NCI-H2081 treated with DMSO at 0.1 percent for 48 hours (cell line): ENCODE data around the gene SEC16B.
"Not testable (repeated sequence)": the region's sequence is repeated elsewhere in the genome, so short reads cannot be mapped to it uniquely, and the experiment has no call there.

ENCODE experiments used
- DNase-seq: peaks from one replicate; lab custom pipeline; 2025; lab: John Stamatoyannopoulos, UW

The SEC16B gene, protein sequence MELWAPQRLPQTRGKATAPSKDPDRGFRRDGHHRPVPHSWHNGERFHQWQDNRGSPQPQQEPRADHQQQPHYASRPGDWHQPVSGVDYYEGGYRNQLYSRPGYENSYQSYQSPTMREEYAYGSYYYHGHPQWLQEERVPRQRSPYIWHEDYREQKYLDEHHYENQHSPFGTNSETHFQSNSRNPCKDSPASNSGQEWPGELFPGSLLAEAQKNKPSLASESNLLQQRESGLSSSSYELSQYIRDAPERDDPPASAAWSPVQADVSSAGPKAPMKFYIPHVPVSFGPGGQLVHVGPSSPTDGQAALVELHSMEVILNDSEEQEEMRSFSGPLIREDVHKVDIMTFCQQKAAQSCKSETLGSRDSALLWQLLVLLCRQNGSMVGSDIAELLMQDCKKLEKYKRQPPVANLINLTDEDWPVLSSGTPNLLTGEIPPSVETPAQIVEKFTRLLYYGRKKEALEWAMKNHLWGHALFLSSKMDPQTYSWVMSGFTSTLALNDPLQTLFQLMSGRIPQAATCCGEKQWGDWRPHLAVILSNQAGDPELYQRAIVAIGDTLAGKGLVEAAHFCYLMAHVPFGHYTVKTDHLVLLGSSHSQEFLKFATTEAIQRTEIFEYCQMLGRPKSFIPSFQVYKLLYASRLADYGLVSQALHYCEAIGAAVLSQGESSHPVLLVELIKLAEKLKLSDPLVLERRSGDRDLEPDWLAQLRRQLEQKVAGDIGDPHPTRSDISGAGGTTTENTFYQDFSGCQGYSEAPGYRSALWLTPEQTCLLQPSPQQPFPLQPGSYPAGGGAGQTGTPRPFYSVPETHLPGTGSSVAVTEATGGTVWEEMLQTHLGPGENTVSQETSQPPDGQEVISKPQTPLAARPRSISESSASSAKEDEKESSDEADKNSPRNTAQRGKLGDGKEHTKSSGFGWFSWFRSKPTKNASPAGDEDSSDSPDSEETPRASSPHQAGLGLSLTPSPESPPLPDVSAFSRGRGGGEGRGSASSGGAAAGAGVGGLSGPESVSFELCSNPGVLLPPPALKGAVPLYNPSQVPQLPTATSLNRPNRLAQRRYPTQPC

DNA sequence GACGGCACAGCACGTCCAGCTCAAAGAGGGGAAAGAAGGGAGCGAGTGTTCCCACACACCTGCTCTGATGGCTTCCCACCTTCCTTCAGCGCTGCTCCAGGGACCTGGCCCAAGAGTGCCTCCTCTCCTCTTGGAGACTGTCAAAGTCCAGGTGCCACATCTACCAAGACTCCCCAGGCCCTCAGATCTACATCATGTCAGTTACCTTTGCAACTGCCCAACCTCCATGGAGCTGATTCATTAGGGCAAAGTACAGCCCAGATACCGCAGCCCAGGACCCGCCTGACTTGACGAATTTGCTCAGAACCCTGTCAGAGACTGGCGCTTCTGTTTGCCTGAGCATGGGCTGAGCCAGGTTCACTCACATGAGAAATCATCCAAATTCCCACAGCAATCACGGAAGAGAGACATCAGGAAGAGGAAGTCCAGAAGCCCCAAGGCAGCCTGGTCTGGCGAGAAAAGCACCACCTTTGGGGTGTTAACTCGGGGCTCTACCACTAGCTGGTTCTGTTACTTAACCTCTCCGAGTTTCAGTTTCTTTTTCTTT is at the start of gene SEC16B:
Gene SEC16B (minus strand): TSS at position 234 of the 547 bp plus-strand sequence. CDS start 2,077 bp downstream, outside the sequence.
- no peak for DNase-seq

DNA sequence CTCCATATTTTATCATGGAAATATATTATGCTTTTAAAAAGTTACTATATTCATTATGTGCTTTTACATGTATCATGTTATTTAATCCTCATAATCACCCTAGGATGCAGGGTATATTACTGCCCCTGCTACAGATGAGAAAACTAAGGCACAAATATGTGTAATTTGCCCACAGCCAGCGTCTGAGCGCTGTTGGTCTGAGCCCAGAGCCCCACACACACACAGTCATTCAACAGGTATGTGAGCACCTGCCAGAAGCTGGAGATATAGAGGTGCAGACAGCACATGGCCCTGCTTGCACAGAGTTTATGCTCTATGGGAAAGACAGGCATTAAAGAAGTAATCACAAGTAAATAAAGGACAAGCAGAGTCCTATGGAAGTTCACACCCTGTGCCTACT is 49.8 kb upstream of the SEC16B start:
- no peak for DNase-seq

DNA sequence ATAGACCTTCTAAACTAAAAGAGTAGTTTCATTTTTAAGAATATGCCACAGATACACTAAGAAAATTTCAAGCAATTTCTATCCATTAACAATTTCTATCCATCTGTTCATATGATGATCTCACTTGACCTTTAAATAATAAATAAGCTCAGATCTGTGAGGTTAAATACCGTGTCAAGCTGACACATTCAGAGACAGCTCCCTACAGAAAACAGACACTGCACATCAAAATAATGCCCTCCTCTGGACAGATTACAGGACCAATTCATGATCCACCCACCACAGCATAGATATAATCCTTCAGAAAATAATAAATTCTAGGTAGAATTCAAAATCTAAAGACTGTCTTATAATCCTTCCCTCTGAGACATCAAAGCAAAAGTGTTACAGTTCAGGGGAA is 49.4 kb upstream of the SEC16B start:
- no peak for DNase-seq

DNA sequence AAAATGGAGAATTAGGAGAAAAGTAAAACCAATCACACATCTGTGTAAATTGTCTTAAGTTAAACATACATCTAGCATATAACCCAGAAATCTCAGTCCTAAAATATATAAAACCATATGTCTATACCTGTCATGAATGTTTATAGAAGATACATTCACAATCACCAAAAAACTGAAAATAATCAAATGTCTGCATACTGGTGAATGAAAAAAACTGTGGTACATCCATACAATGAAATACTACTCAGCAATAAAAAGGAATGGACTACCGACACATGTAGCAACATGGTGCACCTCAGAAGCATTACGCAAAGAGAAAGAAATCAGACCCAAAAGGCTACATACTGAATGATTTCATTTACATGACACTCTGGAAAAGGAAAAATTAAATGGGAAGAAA is 47.7 kb upstream of the SEC16B start:
- DNase-seq = no peak

DNA sequence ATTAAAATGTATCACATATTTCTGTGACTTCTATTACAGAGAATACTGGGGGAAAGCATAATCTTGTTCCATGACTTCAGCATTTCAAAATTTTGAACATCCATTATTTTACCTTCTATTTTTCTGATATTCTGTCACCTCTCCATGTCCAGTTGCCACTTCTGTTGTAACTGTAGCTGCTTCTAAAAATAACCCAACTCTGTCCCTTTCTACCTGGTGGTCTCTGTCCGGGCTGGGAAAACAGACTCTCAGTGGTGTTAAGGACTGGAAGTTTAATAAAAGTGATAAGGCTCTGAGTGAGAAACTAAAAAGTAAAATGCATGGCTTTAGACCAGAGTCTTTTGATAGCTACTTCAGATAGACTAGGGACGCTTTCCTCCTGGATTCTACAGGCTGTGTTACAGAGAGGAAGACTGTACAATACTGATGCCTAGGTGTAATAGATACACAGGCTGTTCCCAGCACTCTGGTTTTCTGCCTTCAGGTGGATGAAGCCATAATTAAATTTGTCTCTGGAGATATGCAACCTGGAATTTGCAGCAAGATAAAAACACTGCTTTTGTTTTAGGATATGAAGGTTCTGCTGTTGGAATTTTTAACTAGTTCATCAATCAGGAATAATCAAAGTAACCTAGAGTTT is 42.1 kb upstream of the SEC16B start:
- DNase-seq = no peak

DNA sequence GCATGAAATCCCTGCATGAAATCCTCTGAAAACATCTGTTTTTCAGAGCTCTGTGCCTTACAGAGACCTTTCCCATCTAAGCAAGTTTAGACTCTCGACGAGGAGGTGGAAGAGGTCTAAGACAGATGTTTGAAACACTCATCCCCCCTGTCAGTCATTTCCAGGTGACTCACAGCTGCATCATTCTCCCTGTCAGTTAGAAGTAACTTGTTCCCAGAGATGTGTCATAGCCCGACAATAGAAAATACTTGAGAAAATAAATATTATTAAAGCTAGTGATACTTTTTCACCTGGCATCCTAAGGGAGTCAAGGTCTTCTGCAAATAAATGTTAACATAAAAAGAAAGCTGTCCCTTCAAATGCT is 41.6 kb upstream of the SEC16B start:
- DNase-seq = no peak

DNA sequence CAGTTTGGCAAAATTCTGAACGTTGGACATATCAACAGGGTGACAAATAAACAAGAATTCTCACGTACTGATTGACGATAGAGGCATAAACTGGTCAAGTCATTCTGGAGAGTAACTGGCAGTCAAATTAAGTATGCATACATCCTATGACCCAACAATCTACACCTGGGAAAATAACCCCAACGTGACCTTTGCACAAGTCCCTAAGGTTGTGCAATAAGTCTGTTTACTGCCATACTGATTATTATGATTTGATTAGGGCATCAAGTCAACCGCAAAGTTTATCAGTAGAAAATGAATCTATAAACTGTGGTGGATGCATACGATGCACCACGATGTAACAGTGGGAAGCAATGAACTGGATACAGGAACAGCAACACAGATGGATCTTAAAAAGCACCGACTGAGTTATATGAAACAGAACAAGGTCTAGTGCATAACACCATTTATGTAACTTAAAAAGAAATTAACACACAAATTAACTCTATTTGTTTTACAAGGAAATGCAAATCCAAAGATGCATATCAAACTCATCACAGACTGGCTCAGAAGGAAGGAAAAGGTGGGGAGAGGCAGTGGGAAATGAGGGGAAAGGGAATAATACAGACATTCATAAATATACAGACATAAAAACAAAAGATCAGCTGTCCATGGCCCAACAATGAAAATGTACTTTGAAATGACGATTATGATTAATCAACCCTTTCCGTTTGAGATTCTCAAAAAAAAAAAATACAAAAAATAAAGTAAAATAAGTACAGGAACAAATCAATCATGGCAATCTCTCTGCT is 41.0 kb upstream of the SEC16B start:
- no peak for DNase-seq

DNA sequence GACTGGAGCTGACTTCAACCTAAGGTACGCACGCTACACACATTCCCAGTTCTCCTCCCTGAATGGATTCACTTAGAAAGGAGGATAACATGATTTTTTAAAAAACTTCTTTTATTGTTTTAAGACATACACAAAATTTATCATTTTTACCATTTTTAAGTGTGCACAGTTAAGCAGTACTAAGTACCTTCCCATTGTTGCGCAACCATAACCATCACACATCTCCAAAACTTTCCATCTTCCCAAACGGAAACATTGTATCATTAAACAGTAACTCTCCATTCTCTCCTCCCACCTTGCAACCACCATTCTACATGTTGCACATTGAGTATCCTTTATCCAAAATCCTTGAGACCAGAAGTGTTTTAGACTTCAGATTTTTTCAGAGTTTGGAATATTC is 36.2 kb upstream of the SEC16B start:
- DNase-seq = no peak

DNA sequence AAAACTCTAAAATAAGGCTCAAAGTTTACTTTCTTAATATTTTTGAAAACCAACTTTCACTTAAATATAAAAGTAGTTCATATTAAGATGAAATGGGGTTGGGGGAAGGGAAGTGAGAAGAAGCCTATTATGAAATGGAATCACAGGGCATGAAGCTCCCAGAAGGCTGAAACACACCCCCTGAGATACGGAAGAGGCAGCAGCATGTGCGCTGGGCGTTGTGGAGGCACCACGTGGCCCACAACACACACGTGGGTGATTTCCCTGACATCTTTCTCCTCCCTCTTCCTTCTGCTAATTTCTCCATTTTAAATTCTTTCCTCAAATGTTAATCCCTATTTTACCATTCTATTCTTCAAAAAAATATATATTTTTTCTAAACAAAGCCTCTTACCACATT is 35.6 kb upstream of the SEC16B start:
- no peak for DNase-seq

DNA sequence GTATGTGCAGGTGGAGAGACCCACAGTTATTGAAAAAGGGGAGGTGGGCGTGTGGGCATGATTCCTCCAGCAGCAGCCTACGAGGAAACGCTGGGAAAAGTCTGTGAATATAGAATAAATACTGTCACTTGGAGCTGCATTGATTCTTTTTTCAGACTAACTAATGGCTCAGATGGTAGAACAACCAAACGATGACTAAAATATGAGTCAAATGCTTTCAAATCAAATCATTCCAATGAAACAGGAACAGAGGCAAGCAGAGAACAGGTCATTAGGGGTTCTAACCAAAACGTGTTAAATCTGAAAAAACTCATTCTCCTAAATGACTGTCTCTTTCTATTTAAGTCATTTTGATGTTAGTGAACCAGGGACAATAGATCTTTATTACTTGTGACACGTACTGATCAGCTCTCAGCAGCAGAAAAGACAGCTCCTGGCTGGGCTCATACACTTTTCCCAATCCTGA is 35.1 kb upstream of the SEC16B start:
- no peak for DNase-seq

DNA sequence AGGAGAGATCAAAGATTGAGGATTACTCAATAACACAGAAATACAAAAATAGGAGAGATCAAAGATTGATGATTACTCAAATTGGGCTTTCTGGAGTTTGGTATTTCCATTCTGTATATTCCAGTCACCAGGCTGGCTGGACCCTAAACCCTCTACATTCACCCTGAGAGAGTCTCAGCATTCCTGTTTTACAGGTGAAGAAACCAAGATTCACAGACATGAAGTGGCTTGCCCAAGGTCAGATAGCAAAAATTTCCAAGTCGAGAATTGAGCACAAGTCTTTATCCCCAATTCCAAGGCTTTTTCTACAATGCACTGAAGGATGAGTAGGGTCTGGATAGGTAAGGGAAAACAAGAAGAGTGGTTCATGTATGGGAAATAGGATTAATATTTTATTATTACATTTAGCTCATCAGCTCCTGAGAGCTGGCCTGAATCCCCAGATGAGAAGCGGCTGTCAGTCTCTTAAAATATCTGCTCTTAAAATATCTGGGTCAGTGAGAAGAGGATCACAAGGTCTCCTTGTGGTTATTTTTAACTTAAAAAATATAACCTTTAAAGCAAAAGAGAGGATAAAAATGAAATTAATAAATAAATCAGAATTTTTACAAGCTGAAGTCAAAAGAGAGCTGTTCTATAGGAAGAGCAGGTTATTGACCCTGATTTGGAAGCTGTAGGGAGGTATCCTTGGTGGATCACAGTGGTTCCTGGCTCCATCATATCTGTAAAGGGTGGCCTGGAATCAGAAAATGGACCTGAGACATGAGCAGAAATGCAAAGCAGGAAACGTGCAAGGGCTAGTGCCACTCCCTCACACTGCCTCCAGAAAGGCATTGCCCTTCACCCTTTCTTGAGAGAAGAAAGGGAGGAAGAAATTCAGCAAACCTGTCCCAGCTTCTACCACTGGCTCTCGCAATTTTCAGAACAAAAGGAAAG is 29.1 kb upstream of the SEC16B start:
- DNase-seq = no peak

DNA sequence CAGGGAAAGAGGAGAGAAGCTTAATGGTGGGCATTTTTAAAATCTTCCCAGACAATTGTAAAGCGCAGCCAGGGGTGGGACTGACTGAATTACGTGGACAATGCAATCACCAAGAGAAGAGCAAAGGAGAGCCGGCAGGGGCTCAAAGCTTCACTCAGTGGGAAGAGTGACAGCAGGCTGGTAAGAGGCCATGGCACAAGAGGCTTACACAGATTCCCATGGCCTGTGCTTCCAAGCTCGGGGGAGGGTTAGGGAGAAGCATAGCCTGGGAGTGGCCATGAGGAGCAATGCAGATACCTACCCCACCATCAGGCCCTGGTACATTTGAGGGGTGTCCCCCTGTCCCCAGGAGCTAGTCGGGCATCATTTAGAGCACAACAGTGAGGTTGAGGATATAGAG is 27.1 kb upstream of the SEC16B start:
- no peak for DNase-seq

DNA sequence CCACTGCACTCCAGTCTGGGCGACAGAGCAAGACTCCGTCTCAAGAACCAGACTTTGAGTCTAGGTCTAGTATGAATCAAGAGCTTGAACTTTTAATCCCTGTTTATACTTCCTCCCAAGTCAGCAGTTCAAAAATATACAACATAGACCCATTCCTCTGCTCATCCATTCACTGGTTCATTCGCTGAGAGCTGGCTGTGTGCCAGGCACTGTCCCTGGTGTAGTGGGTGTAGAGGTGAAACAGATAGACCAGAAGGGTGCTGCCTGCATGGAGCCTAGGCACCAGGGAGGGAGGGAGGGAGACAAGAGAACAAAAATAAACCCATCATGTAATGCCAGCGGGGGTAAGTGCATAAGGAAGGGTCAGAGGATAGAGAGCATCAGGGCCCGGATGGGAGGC is 25.5 kb upstream of the SEC16B start:
- no peak for DNase-seq

DNA sequence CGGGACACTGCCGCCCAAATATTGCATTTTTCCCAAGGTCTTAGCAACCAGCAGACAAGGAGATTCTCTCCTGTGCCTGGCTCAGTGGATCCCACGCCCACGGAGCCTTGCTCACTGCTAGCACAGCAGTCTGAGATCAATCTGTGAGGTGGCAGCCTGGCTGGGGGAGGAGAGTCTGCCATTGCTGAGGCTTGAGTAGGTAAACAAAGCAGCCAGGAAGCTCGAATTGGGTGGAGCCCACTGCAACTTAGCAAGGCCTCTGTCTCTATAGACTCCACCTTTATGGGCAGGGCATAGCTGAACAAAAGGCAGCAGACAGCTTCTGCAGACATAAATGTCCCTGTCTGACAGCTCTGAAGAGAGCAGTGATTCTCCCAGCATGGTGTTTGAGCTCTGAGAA is 16.4 kb upstream of the SEC16B start:
- DNase-seq = not testable (repeated sequence)

DNA sequence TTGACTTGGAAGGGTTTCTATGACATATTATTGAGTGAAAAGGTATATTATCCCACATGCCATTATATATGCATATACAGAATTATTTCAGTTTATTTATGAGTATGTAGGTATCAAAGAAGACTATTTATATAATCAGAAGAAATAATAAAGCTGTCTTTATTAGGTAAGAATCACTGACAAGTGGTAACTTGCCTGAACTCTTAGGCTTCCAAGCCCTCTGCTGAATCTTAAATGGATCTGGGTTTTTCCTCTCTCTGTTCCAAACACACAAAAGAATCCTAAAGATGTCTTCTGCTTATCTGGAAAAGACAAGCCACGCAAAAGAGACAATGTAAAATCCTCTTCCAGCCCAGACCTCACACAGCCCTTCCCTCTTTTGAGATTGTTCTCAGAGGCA is 14.9 kb upstream of the SEC16B start:
- no peak for DNase-seq

DNA sequence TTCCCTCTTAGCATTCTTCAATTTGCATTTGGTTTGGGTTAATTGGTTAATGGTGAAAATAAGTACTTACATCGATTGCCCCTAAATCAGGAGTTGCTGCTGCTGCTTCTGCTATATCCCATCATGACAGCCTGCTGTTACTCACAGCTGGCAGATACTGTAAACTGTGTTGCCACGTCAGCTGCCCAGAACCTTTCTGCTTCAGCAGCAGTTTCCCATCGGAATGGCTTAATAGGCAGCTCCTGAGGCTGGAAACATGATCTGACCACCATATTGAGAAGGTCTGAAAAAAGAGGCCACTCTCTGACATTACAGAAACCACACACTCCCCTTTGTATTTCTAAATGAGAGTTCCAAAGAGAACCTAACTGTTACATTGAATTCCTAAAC is 14.3 kb upstream of the SEC16B start:
- DNase-seq = no peak

DNA sequence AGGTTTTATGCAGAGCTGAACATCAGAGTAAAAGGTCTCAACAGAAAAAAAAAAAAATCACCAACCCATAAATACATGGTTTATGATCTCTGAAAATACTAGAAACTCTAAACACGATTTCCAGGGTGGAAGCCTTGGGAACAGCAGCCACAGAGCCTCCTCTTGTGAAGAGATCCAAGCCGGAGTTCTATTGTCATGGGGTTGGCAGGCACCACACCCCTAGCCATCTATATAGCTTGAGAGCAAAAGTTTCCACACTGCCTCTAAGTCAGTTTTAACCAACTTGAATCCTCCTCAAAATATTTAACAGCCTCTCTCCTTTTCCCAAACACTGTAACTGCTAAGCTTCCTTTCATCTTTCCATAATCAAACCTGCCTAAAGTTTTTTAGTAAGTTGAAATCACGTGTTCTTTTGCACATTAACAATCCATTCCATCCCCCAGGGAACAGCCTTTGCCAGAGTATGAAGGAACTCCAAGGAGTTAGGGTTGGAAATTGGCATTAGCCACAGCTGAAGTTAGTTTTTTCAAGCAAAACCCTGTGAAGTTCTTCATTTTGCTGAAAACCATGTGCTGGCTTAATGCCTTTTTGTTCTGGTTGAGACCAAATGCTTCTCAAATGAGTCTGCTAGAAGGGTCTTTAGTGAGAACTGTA is 13.8 kb upstream of the SEC16B start:
- no peak for DNase-seq

DNA sequence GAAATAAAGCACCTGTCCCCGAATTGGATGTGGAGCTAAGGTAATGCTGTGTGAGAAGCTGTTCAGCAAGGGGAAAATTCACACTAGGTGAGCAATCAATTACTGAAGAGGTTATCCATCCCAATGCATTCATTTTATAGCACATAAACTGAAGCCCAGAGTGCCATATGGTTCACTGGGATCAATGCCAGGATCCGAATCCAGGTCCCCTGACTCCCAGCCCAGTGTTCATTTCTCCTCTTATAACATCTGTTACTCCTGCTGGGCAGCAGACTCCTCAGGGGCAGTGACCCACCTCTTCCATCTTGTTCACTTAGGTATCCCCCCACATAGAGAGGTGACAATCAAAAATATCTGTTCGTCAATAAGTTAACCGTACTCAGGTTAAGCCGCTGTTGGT is 13.2 kb upstream of the SEC16B start:
- DNase-seq = no peak

DNA sequence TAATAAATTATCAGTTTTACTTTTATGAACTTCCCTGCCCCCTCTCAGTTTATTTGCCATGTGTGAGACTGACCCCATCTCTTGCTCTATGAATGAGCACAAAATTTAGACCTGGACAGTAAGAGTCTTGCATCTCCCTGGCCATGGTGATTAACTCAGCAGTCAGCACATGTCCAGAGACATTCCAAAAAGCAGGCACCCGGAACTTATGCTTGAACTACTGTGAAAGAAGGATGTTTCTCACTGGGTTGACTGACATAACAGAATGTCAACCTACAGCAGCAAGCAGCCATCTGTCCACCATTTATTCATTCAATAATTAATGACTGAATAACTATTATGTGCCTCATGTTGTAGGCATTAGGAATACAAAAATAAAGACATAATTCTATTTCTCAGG is 11.3 kb upstream of the SEC16B start:
- no peak for DNase-seq

DNA sequence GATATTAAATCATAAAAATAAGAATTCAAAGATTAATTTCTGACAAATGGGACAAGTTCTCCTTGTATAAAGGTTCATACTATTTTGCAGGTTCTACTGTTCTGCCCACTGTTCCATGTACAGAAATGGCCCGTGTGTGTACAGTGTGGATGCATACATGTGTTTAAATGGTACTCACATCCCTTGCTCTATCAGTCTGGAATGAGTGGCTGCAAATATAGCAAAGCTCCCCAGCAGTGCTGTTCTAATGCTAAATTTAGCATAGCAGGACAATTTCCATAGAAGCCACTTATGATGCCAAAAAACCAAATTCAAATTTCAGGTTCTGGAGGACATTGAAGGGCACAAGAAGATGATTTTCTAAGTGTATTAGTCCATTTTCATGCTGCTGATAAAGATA is 9.4 kb upstream of the SEC16B start:
- no peak for DNase-seq
